GM23338 (cell line): ENCODE results near the gene SLK. TPM values are rescaled to one million over a fixed set of nuclear protein-coding genes. Genes with fewer than 3 reads are reported as not detected.

Source experiments
- ATAC-seq: fragments of 200-7000 bp; cut with Tn5 transposase; 3 replicates; pipeline ENCODE4 v1.9.1; 2020
- DNase-seq: peaks from one replicate; pipeline ENCODE4 v3.0.0-alpha.2; 2015; ENCODE audit warnings: low spot score
- H2AFZ ChIP-seq: fragments of 200-600 bp; sonication (generic); 2 replicates; pipeline ENCODE4 v1.8.0; 2016; ENCODE audit warnings: antibody characterized with exemption, mild to moderate bottlenecking, moderate library complexity
- H3F3A ChIP-seq: fragments of 200-600 bp; sonication (generic); replicated peaks from 2 replicates; pipeline ENCODE4 v1.8.0; 2017; ENCODE audit warnings: antibody characterized with exemption, mixed run types, low read depth
- H3K27ac ChIP-seq: fragments of 200-600 bp; sonication (generic); 2 replicates; pipeline ENCODE4 v1.6.1; 2016; ENCODE audit warnings: low read depth
- H3K27me3 ChIP-seq: fragments of 200-600 bp; sonication (generic); 2 replicates; pipeline ENCODE4 v1.8.0; 2016; ENCODE audit warnings: mild to moderate bottlenecking, mixed run types, moderate library complexity; ENCODE audit not compliant: insufficient read depth
- H3K36me3 ChIP-seq: fragments of 200-600 bp; sonication (generic); 2 replicates; pipeline ENCODE4 v1.8.0; 2016; ENCODE audit warnings: mild to moderate bottlenecking; ENCODE audit not compliant: insufficient read depth
- H3K4me1 ChIP-seq: fragments of 200-600 bp; sonication (generic); 2 replicates; pipeline ENCODE4 v1.8.0; 2016; ENCODE audit warnings: mild to moderate bottlenecking, moderate library complexity; ENCODE audit not compliant: insufficient read depth
- H3K4me2 ChIP-seq: fragments of 200-600 bp; sonication (generic); 2 replicates; pipeline ENCODE4 v1.7.1; 2017; ENCODE audit warnings: mixed run types
- H3K4me3 ChIP-seq: fragments of 200-600 bp; sonication (generic); 2 replicates; pipeline ENCODE4 v1.6.1; 2016; ENCODE audit warnings: mixed run types
- H3K79me2 ChIP-seq: fragments of 200-600 bp; sonication (generic); replicated peaks from 2 replicates; pipeline ENCODE4 v1.8.0; 2017; ENCODE audit warnings: mild to moderate bottlenecking; ENCODE audit not compliant: insufficient read depth
- H3K9me2 ChIP-seq: fragments of 200-600 bp; sonication (generic); 2 replicates; pipeline ENCODE4 v1.8.0; 2017; ENCODE audit not compliant: insufficient read depth
- H4K20me1 ChIP-seq: fragments of 200-600 bp; sonication (generic); replicated peaks from 2 replicates; pipeline ENCODE4 v1.8.0; 2017; ENCODE audit warnings: mild to moderate bottlenecking; ENCODE audit not compliant: insufficient read depth
- H3K27ac Mint-ChIP-seq: 2 replicates; pipeline ENCODE4 v1.8.0; 2020; ENCODE audit warnings: inconsistent platforms, mild to moderate bottlenecking, moderate library complexity, mixed read lengths
- H3K27me3 Mint-ChIP-seq: 3 replicates; pipeline ENCODE4 v1.8.0; 2022; ENCODE audit warnings: low read depth, mild to moderate bottlenecking, moderate library complexity, mixed read lengths, inconsistent platforms; ENCODE audit not compliant: insufficient read depth, poor library complexity
- H3K36me3 Mint-ChIP-seq: 3 replicates; pipeline ENCODE4 v1.8.0; 2021; ENCODE audit warnings: low read depth, mild to moderate bottlenecking, inconsistent platforms, moderate library complexity, mixed read lengths
- H3K4me1 Mint-ChIP-seq: 3 replicates; pipeline ENCODE4 v1.8.0; 2020; ENCODE audit warnings: mild to moderate bottlenecking, inconsistent platforms, mixed read lengths
- H3K4me3 Mint-ChIP-seq: 3 replicates; pipeline ENCODE4 v1.8.0; 2021; ENCODE audit warnings: moderate library complexity, mild to moderate bottlenecking, inconsistent platforms, mixed read lengths
- H3K9me3 Mint-ChIP-seq: 3 replicates; pipeline ENCODE4 v1.8.0; 2020; ENCODE audit warnings: moderate library complexity, mild to moderate bottlenecking, inconsistent platforms, mixed read lengths
- EZH2phosphoT487 ChIP-seq: fragments of 200-600 bp; sonication (generic); IDR thresholded peaks from one replicate; pipeline ENCODE4 v1.8.1; 2018; ENCODE audit warnings: antibody characterized with exemption; ENCODE audit not compliant: unreplicated experiment
- NANOG ChIP-seq: IDR thresholded peaks from 2 replicates; pipeline ENCODE4 v1.6.1; 2016; ENCODE audit warnings: antibody characterized with exemption, borderline replicate concordance
- ZNF114 ChIP-seq: fragments of 250-450 bp; sonication (Bioruptor Pico); IDR thresholded peaks from 2 replicates; pipeline ENCODE4 v1.5.0; 2020; ENCODE audit warnings: mild to moderate bottlenecking, moderate library complexity
- polyA plus RNA-seq: library from polyadenylated mRNA; unstranded; fragments of >200 nt; fragmentation: Nextera tagmentation; extraction: Ambion mirVana; gene quantifications from 2 replicates; pipeline ENCODE4 v1.2.1, GENCODE V29; 2016
- total RNA-seq: library from RNA; depleted of rRNA; stranded (reverse); fragments of >200 nt; shearing (Covaris generic); gene quantifications from 2 replicates; pipeline ENCODE4 v1.2.3, GENCODE V29; 2014
- TF ChIP-seq, protein P1 (sequence below), 2 experiments: fragments of 200-600 bp in 1 of 2; sonication (generic) in 1 of 2; conservative IDR thresholded peaks; 2 replicates each; pipeline versions ENCODE4 v1.5.1 to v1.6.1; 2016 to 2017; ENCODE audit warnings: antibody characterized with exemption in 2 of 2, low read depth in 2 of 2, mild to moderate bottlenecking in 2 of 2, moderate library complexity in 1 of 2
- TF ChIP-seq, protein P2 (sequence below): fragments of 250-450 bp; sonication (Bioruptor Pico); IDR thresholded peaks from 2 replicates; pipeline ENCODE4 v1.5.0; 2020; ENCODE audit warnings: mild to moderate bottlenecking, moderate library complexity

Gene SLK
- total and polyA plus RNA-seq, 2 experiments from 2014 or later = 8.4 to 21.5 TPM

DNA sequence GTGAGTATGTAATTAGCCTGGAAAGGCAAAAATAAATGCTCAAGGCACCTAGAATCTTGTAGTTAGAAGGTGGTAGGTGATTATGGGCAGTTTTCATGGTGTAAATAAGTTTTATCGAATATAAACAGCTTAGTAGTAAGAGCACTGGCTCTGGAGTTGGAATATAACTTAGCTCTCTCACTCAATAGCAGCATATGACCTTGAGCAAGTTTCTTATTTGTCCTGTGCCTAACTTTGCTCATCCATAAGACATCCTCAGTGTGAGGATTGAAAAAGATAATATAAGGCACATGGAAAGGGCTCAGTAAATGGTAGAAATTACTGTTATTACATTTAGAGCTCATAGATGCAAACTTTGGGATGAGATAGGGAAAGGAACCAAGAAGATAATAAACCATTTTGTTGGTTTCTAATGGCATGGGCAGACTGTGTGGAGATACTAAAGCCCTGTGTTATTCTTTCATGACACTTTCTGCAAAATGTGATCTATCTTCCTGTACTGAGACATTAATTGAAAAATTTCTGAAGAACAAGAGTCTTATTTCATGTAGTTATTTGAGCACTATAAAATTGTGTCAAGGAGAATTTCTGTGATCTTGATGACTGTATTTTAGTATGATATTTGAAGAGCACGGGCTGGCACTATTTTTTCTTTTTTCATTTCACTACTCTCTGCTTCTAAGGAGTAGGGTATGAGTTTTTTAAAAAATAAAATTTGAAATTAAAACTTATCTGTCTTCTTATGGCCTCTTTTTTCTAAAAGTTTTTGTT, 3.1 kb downstream of the SLK start:
- Histone ChIP-seq H3K27me3 (peaks cover 12% of the 10 kb centered on the region), H3K36me3 (no peaks in the 10 kb centered on the region), H3K9me2 (no peaks in the 10 kb centered on the region), H3K4me1 (peaks cover 20% of the 10 kb centered on the region), H4K20me1 (no peaks in the 10 kb centered on the region), H3K4me3 (peak overlapping the region; percentile 20; the same call in 1 of the 2 replicates), H3K4me2 (0 out of 2 replicates have a peak overlapping the region, but pooled peaks have one; percentile 81), H3K79me2 (peaks cover 44% of the 10 kb centered on the region), H3K27ac (no peak overlapping the region), H2AFZ (no peak overlapping the region), H3F3A (0 out of 2 replicates have a peak, but pooled peaks cover 4% of the 10 kb centered on the region)
- no peaks in the 10 kb centered on the region; the same call in 2 of the 3 replicates for H3K9me3 Mint-ChIP-seq
- H3K4me3 Mint-ChIP-seq = peak overlapping the region; percentile 33; the same call in 1 of the 3 replicates
- no peaks in the 10 kb centered on the region for H3K36me3 Mint-ChIP-seq
- ATAC-seq (no peak), DNase-seq (no peak)
- TF ChIP-seq, protein P1, sequence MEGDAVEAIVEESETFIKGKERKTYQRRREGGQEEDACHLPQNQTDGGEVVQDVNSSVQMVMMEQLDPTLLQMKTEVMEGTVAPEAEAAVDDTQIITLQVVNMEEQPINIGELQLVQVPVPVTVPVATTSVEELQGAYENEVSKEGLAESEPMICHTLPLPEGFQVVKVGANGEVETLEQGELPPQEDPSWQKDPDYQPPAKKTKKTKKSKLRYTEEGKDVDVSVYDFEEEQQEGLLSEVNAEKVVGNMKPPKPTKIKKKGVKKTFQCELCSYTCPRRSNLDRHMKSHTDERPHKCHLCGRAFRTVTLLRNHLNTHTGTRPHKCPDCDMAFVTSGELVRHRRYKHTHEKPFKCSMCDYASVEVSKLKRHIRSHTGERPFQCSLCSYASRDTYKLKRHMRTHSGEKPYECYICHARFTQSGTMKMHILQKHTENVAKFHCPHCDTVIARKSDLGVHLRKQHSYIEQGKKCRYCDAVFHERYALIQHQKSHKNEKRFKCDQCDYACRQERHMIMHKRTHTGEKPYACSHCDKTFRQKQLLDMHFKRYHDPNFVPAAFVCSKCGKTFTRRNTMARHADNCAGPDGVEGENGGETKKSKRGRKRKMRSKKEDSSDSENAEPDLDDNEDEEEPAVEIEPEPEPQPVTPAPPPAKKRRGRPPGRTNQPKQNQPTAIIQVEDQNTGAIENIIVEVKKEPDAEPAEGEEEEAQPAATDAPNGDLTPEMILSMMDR (conservative IDR thresholded peaks at IDR 0.05; ENCODE audit: low read depth in 2 of 2) = no peak
- TF ChIP-seq, protein P2, sequence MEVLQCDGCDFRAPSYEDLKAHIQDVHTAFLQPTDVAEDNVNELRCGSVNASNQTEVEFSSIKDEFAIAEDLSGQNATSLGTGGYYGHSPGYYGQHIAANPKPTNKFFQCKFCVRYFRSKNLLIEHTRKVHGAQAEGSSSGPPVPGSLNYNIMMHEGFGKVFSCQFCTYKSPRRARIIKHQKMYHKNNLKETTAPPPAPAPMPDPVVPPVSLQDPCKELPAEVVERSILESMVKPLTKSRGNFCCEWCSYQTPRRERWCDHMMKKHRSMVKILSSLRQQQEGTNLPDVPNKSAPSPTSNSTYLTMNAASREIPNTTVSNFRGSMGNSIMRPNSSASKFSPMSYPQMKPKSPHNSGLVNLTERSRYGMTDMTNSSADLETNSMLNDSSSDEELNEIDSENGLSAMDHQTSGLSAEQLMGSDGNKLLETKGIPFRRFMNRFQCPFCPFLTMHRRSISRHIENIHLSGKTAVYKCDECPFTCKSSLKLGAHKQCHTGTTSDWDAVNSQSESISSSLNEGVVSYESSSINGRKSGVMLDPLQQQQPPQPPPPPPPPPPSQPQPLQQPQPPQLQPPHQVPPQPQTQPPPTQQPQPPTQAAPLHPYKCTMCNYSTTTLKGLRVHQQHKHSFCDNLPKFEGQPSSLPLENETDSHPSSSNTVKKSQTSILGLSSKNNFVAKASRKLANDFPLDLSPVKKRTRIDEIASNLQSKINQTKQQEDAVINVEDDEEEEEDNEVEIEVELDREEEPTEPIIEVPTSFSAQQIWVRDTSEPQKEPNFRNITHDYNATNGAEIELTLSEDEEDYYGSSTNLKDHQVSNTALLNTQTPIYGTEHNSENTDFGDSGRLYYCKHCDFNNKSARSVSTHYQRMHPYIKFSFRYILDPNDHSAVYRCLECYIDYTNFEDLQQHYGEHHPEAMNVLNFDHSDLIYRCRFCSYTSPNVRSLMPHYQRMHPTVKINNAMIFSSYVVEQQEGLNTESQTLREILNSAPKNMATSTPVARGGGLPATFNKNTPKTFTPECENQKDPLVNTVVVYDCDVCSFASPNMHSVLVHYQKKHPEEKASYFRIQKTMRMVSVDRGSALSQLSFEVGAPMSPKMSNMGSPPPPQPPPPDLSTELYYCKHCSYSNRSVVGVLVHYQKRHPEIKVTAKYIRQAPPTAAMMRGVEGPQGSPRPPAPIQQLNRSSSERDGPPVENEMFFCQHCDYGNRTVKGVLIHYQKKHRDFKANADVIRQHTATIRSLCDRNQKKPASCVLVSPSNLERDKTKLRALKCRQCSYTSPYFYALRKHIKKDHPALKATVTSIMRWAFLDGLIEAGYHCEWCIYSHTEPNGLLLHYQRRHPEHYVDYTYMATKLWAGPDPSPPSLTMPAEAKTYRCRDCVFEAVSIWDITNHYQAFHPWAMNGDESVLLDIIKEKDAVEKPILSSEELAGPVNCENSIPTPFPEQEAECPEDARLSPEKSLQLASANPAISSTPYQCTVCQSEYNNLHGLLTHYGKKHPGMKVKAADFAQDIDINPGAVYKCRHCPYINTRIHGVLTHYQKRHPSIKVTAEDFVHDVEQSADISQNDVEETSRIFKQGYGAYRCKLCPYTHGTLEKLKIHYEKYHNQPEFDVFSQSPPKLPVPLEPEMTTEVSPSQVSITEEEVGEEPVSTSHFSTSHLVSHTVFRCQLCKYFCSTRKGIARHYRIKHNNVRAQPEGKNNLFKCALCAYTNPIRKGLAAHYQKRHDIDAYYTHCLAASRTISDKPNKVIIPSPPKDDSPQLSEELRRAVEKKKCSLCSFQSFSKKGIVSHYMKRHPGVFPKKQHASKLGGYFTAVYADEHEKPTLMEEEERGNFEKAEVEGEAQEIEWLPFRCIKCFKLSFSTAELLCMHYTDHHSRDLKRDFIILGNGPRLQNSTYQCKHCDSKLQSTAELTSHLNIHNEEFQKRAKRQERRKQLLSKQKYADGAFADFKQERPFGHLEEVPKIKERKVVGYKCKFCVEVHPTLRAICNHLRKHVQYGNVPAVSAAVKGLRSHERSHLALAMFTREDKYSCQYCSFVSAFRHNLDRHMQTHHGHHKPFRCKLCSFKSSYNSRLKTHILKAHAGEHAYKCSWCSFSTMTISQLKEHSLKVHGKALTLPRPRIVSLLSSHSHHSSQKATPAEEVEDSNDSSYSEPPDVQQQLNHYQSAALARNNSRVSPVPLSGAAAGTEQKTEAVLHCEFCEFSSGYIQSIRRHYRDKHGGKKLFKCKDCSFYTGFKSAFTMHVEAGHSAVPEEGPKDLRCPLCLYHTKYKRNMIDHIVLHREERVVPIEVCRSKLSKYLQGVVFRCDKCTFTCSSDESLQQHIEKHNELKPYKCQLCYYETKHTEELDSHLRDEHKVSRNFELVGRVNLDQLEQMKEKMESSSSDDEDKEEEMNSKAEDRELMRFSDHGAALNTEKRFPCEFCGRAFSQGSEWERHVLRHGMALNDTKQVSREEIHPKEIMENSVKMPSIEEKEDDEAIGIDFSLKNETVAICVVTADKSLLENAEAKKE (CRISPR knock-in tag) = no peak
- TF ChIP-seq ZNF114 (CRISPR knock-in tag) = no peak
- no peak for TF ChIP-seq NANOG
- no peak for TF ChIP-seq EZH2phosphoT487
- peaks cover 18% of the 10 kb centered on the region for H3K27me3 Mint-ChIP-seq
- H3K27ac Mint-ChIP-seq = 0 out of 2 replicates have a peak overlapping the region, but pooled peaks have one; percentile 76
- H3K4me1 Mint-ChIP-seq = peaks cover 24% of the 10 kb centered on the region
